Ammon's horn (tissue), 1 donor: ENCODE measurements around the gene PAGE1.
"Not testable (repeated sequence)": the region's sequence is repeated elsewhere in the genome, so short reads cannot be mapped to it uniquely, and the experiment has no call there.

Experiments used
- DNase-seq: peaks from one replicate; pipeline ENCODE4 v3.0.0-alpha.2; 2016; ENCODE audit warnings: low spot score

PAGE1 gene

GRCh38 chrX:49695276-49696180 is at the start of gene PAGE1:
Gene PAGE1 (minus strand): TSS chrX:49695984. CDS start chrX:49694770, 1,214 bp downstream.
- no peak for DNase-seq

GRCh38 chrX:49741501-49741900 is 45.7 kb upstream of the PAGE1 start:
- DNase-seq, result not testable (repeated sequence)

- DNase-seq, result no peak
These were observed 32.1 kb upstream of the PAGE1 start for GRCh38 chrX:49727847-49728246.

- DNase-seq, result no peak
These were observed 31.2 kb upstream of the PAGE1 start for GRCh38 chrX:49726966-49727365.

- no peak for DNase-seq
These were observed 30.4 kb upstream of the PAGE1 start for GRCh38 chrX:49725923-49726904.

- DNase-seq, result no peak
These were observed 29.6 kb upstream of the PAGE1 start for GRCh38 chrX:49725401-49725800.

- not testable (repeated sequence) for DNase-seq
These were observed 24.3 kb upstream of the PAGE1 start for GRCh38 chrX:49720106-49720505.

GRCh38 chrX:49712577-49712976 is 16.8 kb upstream of the PAGE1 start:
- DNase-seq, result no peak

GRCh38 chrX:49710744-49711319 is 15.0 kb upstream of the PAGE1 start:
- no peak for DNase-seq

- DNase-seq, result no peak
These were observed 9.1 kb upstream of the PAGE1 start for GRCh38 chrX:49704691-49705404.

GRCh38 chrX:49701933-49702332 is 6.1 kb upstream of the PAGE1 start:
- no peak for DNase-seq

- DNase-seq, result no peak
These were observed 5.5 kb upstream of the PAGE1 start for GRCh38 chrX:49701323-49701722.

GRCh38 chrX:49675075-49675719 is 20.6 kb downstream of the PAGE1 start:
- no peak for DNase-seq

GRCh38 chrX:49673394-49673793 is 22.4 kb downstream of the PAGE1 start:
- DNase-seq, result no peak

- no peak for DNase-seq
These were observed 31.0 kb downstream of the PAGE1 start for GRCh38 chrX:49664824-49665223.

GRCh38 chrX:49661881-49662280 is 33.9 kb downstream of the PAGE1 start:
- DNase-seq, result no peak

- no peak for DNase-seq
These were observed 36.0 kb downstream of the PAGE1 start for GRCh38 chrX:49659771-49660170.

GRCh38 chrX:49656533-49656932 is 39.3 kb downstream of the PAGE1 start:
- DNase-seq, result no peak

- DNase-seq, result no peak
These were observed 50.7 kb downstream of the PAGE1 start for GRCh38 chrX:49644991-49645637.
